Measurements from ENCODE around the gene ADAMTS17.
"Not testable (repeated sequence)": the region's sequence is repeated elsewhere in the genome, so short reads cannot be mapped to it uniquely, and the experiment has no call there.

ADAMTS17 gene

DNA sequence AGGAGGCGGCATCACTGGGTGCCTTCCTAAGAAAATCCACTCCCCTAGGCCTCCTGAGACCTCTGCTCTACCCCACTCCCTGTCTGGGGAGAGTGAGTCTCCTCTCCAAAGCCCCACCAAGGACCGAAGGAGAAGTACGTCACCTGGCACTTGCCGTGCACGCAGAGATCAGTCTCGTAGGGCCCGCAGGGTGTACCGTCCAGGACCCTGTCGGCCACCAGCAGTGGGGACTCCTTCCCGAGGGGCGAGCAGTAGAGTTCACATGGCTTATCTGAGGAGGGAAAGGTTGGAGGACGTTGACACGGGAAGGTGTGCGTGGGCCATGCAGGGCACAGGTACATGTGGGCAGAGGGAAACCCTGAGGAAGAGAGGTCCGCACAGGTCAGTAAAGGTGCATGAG, 232.9 kb downstream of the ADAMTS17 start:
- no peak for DNase-seq (ENCODE audit: low spot score)

DNA sequence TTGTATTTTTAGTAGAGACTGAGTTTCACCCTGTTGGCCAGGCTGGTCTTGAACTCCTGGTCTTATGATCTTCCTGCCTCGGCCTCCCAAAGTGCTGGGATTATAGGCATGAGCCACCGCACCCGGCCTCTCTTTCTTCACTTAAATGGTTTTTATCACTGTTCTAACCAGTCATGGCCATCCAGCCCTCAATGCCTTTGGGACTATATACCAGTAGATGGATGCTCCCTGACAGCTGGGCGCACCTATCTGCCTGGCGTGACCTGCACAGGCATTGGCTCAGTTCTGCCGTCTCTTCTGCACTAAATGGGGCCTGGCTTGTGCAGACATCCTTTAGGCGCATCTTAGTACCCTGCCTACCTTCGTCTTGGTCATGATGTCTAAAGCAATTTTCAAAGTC, 233.4 kb downstream of the ADAMTS17 start:
- no peak for DNase-seq (ENCODE audit: low spot score)

DNA sequence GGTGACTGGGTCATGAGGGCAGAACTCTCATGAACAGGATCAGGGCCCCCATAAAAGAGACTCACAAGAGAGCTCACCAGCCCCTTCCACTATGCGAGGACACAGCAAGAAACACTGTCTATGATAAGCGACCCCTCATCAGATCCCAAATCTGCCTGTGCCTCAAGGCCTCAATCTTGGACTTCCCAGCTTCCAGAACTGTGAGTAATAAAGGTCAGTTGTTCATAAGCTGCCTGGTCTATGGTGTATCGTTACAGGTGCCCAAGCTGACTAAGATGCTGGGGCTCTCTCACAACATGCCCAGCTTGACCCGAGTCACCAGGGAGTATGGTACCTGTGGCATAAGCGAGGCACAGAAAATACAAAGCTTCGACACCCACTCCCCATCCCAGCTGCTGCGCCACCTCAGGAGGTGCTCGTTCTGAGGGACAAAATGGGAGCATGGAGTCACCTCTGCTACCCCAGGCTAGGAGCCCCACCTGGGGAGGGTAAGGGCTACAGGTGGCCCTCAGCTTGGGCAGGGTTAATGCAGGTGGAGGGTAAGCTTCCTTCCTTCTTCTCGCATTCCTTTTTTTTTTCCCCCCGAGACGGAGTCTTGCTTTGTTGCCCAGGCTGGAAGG, 234.1 kb downstream of the ADAMTS17 start:
- no peak for DNase-seq (ENCODE audit: low spot score)

DNA sequence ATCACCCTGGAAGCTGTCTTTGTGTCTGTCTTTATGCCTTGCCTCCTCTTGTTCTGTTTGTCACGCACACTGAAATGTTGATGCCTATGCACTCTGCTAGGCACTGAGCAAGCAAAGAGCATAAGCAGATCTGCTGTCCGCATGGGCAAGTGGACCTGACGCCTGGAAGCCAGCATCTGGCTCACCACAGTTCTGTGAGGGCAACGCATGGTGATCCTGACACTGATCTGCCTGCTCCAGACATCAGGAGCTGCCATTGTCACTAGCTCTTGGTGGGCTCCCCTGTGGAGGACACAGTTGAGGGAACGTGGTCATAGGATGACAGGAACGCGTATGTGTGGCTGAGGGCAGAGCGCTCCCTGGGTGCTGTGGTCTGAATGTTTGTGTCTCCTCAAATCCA, 234.6 kb downstream of the ADAMTS17 start:
- DNase-seq (ENCODE audit: low spot score): no peak

DNA sequence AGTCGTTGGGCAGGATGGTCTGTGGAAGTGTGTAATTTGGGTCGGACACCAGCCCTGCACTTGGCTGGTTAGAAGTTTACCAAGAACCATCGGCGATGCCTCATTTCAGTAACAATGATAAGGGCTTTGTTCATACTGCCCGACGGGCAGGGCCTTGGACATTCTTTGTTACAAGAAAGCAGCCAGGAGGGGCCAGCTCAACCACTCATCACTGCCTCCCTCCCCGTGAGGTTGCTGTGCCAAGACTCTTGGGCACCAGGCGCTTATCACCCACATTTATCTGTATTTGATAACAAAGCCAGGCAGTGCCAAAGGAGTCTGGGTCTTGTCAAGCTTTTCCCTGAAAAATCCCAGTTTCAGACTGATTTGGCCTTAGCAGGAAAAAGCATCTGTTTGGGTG, 235.0 kb downstream of the ADAMTS17 start:
- no peak for DNase-seq (ENCODE audit: low spot score)

DNA sequence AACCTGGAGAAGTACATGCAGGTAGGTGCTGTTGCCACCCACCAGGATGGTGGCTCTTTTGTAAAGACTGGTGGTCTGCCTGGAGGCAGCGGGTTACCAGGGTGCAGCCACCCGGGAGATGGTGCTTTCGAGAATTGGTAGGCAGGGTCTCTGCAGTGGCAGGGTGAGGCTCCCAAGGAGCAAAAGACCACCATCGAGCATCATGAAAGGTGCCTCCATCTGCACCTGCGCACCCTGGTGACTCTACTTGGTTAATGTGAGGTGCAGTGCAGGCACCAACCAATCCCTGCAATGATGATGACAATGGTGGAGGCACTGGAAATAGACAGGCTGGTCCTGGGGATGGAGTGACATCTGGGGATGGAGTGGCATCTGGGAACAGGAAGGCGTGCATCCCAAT, 236.7 kb downstream of the ADAMTS17 start:
- DNase-seq (ENCODE audit: low spot score): no peak

DNA sequence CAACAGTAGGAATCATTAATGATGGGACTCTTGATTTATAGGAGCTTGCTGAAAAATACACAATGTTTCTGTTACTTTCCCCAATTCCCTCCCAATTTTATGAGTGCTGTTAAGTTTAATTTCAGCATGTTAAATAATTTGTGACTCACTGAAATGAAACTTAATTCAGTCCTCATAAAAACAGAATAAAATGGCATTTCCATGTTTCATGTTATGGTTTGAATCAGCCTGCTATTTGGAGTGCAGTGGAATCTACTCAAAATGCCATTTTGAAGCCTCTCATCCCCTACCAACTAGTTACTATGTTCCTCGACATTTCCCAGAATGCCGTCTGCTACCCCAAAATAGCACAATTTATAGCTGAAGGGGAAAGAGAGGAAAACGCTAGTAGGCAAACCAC, 237.5 kb downstream of the ADAMTS17 start:
- DNase-seq (ENCODE audit: low spot score): no peak

DNA sequence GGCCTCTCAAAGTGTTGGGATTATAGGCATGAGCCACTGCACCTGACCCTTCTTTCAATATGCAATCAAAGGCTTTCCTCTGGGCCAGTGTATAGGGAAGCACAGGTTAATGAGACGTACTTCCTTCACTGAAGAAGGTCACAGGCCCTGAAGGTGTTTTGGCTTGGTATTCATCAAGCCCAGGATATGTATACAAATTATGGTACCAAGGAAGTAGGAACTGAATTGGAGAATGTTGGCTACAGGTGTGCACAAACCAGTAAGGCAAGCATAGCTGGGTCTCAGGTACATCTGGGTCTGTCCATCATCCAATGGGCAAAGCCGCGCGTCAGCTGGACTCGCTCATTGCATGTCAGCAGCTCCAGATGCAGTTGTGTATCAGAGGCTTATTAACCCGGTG, 237.9 kb downstream of the ADAMTS17 start:
- DNase-seq (ENCODE audit: low spot score): no peak

DNA sequence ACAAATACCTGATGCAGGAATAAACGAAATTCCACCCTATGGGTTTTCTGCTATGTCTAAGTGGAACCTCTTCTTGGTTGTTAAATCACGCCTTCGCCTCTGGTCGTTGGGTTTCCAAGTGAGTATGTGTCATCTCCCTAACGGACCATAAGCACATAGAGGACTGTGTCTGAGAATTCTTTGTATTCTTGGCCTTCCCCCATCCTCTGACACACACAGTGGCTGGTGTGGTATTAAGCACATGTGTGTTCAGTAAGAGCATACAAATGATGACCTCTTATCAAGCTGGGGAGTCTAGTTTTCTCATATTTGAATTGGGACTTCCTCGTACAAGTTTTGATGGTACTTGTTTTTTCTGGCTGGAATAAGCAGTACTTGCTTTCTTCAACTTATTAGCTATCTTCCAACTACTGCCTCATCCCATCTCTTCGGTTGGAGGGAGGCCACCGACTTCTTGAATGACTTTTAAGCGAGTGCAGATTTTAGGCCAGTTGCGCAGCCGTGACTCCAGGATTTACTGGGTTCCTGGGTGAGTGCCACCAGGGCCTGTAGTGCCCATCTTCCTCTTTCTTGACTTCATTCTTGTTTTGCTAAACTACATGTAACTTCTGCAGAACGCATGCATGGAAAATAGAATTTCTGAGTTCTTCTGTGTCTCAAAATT, 240.2 kb downstream of the ADAMTS17 start:
- DNase-seq (ENCODE audit: low spot score): no peak

DNA sequence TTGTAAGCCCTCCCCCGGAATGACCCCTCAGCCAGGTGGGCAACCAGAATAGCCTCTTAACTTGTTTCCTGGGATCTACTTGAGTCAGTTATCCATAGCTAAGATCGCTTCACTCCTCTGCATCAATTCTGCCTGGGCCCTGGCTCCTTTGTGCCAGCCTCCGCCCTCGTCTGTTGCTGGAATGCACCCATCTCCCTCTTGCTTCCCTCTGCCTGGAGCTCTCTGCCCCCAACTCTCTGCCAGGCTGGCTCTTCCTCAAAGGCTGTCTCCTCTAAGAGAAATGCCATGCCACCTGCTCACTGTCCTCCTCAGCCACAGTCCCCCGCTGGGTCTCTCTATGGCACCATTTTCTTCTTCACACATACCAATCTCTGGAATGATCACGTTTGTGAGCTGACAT, 240.8 kb downstream of the ADAMTS17 start:
- DNase-seq (ENCODE audit: low spot score): no peak

DNA sequence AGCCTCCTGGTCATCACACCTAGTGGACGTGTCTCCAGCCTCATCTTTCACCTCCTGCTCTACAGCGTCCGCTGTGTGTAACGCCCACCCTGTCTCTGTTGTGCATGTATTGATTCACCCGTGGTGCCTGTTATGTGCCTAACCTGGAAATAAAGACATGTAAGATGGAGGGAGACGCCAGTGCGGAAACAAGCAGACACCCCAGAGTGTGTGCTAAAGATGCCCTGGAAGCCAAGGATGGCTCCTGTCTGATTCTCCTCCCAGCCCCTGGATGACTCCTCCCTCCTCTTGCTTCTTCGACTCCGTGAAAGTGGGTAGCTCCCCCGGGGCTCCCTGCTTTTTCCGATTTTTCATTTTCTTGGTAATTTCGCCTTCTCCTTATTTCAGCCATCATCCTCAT, 241.8 kb downstream of the ADAMTS17 start:
- DNase-seq (ENCODE audit: low spot score): no peak

DNA sequence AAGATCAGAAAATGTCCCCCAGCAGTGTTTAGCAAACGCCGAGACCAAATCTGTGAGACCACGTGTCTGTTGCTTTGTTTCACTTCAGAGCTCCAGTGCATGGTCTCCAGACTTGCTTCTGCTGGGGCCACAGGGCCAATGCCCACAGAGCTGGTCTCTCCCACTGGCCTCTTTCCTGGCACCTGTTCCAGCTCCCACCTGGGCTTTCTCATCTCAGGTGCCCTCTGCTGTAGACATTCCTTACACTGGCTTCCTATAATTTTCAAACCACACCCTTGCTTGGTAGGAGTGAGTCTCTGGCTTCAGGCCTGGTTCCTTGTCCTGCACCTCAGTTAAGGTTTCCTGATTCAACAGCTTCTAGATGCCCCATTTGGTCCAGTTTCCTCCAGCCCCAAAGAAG, 243.1 kb downstream of the ADAMTS17 start:
- no peak for DNase-seq (ENCODE audit: low spot score)

DNA sequence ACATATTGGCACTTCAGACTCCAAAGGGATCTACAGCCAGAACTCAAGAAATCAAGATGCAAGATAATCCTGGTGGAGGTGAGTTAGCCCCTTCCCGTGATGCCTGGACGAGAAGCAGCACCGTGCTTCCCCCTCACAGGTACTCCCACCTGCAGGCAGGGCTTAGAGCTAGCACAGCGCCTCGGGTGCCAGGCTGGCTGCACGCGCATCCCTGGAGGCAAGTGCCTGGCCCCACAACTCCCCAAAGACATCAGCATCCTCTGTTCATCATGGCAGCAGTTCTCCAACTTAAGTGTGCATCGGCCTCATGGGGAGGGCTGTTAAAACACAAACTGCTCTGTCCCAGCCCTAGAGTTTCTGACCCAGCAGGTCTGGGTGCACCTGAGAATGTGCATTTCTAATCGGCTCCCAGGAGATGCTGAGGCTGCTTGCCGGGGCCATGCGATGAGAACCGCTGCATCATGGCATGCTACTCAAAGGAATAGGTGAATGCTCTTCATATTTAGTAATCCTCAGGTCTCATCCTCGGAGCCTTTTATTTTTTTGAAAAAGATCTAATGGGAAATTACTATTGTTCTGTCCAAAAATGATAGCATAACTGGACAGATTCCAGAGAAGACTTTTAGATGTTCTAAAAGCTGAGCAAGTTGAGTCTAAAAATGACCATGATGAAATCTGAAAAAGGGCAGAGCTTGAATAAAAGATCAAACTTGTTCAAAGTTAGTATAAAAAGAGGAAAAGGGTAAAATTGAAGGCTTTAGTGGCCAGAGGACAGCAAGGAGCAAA, 244.2 kb downstream of the ADAMTS17 start:
- DNase-seq (ENCODE audit: low spot score): no peak

DNA sequence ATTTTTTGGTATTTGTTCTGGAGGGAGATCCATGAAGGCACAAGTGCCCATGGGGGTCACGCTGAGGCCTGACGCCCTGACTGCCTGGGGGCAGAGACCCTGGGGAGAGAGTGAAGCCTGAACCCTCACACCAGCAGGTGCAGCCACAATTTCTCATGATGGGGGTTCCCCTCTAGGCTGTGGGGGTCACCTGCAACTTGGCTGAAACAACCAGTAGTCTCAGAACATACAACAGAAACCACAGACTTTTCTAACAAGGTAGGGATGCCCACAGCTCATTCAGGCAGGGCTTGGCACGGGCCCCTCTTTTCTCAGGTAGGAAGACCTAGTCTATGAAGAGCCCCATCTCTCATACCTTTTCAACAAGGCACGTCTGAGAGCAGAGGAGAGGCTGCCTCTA, 245.1 kb downstream of the ADAMTS17 start:
- DNase-seq (ENCODE audit: low spot score): no peak

DNA sequence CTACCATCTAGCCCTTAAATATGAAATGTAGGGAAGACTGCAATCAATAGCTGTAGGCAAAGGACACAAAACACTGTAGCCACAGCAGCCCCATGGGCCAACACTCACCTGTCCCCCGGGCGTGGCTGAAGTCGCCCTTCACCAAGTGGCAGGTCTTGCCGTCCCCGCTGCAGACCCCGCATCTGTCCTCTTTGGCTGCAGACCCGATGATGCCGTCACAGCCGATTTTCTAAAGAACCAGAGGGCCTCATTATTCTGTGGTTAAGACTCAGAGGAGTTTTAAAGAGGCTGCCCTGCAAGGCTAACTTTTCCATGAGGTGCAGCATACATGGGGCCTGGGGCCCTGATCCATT, 245.6 kb downstream of the ADAMTS17 start:
- no peak for DNase-seq (ENCODE audit: low spot score)

DNA sequence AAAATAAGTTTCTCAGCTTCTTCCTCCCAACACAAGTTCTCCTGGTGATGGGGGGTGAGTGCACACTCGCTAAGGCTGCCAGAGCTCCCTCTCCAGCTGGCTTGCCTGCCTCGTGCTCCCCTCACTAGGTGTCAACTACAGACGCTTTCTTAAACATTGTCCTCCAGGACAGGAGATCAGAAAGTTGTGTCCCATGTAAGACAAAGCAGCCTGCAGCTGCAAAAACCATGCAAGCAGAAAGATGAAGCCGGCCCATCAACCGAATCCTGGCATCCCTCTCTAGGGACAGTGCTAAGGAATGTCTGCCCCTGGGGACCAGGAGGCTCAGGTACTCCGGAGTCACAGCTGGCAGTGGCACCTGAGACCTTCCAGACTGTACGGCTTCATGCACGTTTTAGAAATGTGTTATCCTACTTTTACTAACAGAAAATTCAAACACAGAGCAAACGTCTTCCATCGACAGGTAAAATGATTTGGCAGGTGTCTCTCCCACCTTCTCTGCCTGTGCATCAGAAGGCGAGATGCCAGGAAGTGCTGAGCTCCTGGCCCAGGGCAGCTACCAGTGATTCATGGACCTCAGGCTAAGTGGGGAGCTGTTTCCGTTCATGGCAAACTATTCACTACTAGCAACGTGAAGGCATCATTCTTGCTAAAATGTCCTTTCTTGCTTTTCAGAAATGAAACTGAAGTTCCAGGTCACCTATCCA, 246.1 kb downstream of the ADAMTS17 start:
- no peak for DNase-seq (ENCODE audit: low spot score)

DNA sequence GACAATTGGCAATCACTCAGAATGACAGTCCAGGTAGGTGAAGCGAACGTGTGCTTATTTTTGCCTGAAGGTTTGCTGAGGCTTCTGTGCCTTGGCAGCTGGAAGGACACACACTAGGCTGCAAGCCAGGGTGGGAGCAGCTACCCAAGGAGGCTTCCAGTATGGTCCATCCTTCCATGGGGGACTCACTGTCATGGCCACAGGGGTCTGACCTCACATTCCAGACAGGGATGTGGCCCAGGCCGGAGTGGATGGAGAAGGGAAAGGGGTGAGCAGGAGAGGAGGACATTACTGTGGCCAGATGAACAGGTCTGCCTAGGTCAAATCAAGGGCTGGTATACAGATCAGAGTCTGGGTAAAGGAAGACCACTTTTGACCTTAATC, 247.7 kb downstream of the ADAMTS17 start:
- no peak for DNase-seq (ENCODE audit: low spot score)

DNA sequence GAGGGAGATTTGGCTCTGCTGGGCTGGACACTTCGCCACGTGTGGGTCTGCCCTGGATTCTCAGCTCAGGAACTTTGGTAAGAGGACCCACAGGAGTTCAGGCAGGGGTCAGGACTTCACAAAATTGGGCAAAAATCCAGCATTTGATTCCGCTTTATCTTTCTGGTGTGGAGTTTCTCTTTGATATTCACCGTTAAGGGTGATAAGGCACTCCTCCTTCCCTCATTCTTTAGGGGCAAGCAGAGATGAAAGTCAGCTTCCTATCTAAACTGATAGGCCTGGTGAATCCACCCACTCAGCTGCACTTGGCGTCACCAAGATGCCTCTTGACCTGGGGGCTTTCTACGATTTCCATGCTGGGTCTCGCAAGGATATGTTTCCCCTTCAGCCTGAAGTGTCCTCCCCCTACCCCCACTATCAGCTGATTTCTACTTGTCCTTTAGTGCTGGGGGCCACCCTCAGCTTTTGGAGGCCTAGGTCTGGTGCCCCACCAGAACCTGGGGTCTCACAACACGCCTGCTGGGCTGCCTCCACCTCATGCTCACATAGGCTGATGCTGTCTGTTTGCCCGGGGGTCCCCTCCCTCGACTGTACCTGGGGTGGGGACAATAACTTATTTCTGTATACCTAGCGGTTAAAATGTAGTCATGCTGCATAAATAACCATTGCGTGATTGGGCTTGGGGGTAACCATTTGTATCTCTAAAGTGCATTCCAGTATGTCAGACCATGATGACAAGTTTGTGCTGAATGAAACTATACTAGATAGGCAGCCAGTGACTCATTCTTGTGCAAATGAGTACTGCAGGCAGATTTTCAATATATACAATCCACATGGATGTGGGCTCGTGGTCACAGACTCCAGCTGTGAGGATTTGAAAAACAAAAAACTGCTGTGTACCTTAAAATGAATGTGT, 248.3 kb downstream of the ADAMTS17 start:
- DNase-seq (ENCODE audit: low spot score): no peak

DNA sequence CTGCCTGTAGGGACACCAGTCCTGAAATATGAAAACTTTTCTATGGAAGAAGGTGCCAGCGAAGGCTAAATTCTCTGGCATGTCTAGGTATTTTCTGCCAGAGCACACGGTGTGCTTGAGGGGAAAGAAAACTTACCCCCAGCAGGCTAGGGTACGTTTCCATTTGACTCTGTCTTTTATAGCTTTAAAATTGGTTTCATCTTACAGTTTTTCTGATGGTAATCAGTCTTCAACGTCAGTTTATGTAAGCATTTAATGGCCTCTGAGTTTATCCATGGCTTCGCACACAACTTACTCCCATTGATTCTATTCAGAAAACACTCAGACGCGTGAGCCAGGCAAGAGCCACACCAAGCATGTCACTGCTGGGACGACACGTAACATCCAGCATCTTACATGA, 249.7 kb downstream of the ADAMTS17 start:
- DNase-seq (ENCODE audit: low spot score): no peak

DNA sequence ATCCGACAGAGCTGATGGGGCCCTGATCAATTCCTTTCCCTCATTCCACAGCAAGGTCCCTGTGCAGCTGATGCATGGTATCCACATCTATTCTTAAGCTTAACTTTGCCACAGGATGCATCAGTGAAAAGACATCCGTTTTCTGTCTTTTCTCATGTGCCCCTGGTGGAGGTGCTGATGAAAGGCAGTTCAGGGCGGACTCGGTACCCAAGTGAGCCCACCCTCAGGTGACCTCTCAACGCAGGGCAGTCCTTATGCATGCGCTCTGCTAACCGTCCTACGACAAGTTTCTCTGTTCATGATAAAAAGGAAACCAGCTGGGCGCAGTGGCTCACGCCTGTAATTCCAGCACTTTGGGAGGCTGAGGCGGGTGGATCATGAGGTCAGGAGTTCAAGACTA, 251.4 kb downstream of the ADAMTS17 start:
- DNase-seq (ENCODE audit: low spot score): no peak

DNA sequence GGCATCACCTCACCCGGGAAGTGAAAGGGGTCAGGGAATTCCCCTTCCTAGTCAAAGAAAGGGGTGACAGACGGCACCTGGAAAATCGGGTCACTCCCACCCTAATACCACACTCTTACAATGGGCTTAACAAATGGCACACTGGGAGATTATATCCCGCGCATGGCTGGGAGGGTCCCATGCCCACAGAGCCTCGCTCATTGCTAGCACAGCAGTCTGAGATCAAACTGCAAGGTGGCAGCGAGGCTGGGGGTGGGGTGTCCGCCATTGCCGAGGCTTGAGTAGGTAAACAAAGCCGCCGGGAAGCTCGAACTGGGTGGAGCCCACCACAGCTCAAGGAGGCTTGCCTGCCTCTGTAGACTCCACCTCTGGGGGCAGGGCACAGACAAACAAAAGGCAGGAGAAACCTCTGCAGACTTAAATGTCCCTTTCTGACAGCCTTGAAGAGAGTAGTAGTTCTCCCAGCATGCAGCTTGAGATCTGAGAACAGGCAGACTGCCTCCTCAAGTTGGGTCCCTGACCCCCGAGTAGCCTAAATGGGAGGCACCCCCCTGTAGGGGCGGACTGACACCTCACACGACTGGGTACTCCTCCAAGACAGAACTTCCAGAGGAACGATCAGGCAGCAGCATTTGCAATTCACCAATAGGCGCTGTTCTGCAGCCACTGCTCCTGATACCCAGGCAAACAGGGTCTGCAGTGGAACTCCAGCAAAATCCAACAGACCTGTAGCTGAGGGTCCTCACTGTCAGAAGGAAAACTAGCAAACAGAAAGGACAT, 257.5 kb downstream of the ADAMTS17 start:
- not testable (repeated sequence) for DNase-seq (ENCODE audit: low spot score)
